ENCODE data around the gene SCAMP5.

Gene SCAMP5

GRCh38 chr15:74967670-74968069, 27.7 kb upstream of the SCAMP5 start:
- no peak for TF ChIP-seq CTCF (IDR thresholded peaks at IDR 0.05; ENCODE audit: low read length)
- no peak for TF ChIP-seq EZH2 (optimal IDR thresholded peaks at IDR 0.05; ENCODE audit: low read depth, low read length)
- no peak for TF ChIP-seq EZH2phosphoT487 (IDR thresholded peaks at IDR 0.05; ENCODE audit: low read length)
- H3K36me3 ChIP-seq (replicated peaks; ENCODE audit: insufficient read depth, low read length), result no peaks in the 10 kb centered on the region
- no peak for DNase-seq
- H3K9me2 ChIP-seq (replicated peaks; ENCODE audit: insufficient read depth, low read length), result no peaks in the 10 kb centered on the region
- H3K27me3 ChIP-seq (replicated peaks; ENCODE audit: insufficient read depth, low read length), result no peaks in the 10 kb centered on the region
- no peaks in the 10 kb centered on the region for H4K20me1 ChIP-seq (ENCODE audit: insufficient read depth, low read length)
- H3K9me3 ChIP-seq (replicated peaks; ENCODE audit: insufficient read depth, low read length), result no peaks in the 10 kb centered on the region
- no peak overlapping the region for H3K4me3 ChIP-seq (ENCODE audit: low read length)
- peaks cover 7% of the 10 kb centered on the region; the same call in 1 of the 2 replicates for H3K4me1 ChIP-seq (ENCODE audit: low read length)
- no peak overlapping the region for H3K4me2 ChIP-seq (ENCODE audit: low read depth, low read length)
- no peaks in the 10 kb centered on the region for H3F3A ChIP-seq (ENCODE audit: insufficient read depth, low read length)
- no peak overlapping the region for H2AFZ ChIP-seq (ENCODE audit: low read length)
- H3K9ac ChIP-seq (ENCODE audit: low read length), result no peak overlapping the region
- no peaks in the 10 kb centered on the region for H3K79me2 ChIP-seq (ENCODE audit: low read length)
- H3K27ac ChIP-seq (ENCODE audit: low read length), result no peak overlapping the region

GRCh38 chr15:74976159-74976558, 19.2 kb upstream of the SCAMP5 start:
- no peak overlapping the region for H3K4me3 ChIP-seq (ENCODE audit: low read length)
- H3K27me3 ChIP-seq (replicated peaks; ENCODE audit: insufficient read depth, low read length), result no peaks in the 10 kb centered on the region
- no peak overlapping the region for H3K27ac ChIP-seq (ENCODE audit: low read length)
- TF ChIP-seq EZH2 (optimal IDR thresholded peaks at IDR 0.05; ENCODE audit: low read depth, low read length), result no peak
- TF ChIP-seq CTCF (IDR thresholded peaks at IDR 0.05; ENCODE audit: low read length), result peak; percentile 27
- TF ChIP-seq EZH2phosphoT487 (IDR thresholded peaks at IDR 0.05; ENCODE audit: low read length), result no peak
- no peaks in the 10 kb centered on the region for H3K9me3 ChIP-seq (replicated peaks; ENCODE audit: insufficient read depth, low read length)
- H3K4me2 ChIP-seq (ENCODE audit: low read depth, low read length), result no peak overlapping the region
- H4K20me1 ChIP-seq (ENCODE audit: insufficient read depth, low read length), result no peaks in the 10 kb centered on the region
- H3K9me2 ChIP-seq (replicated peaks; ENCODE audit: insufficient read depth, low read length), result no peaks in the 10 kb centered on the region
- no peak for DNase-seq
- no peak overlapping the region for H3K9ac ChIP-seq (ENCODE audit: low read length)
- no peaks in the 10 kb centered on the region for H3K79me2 ChIP-seq (ENCODE audit: low read length)
- no peaks in the 10 kb centered on the region for H3K36me3 ChIP-seq (replicated peaks; ENCODE audit: insufficient read depth, low read length)
- H2AFZ ChIP-seq (ENCODE audit: low read length), result no peak overlapping the region
- no peaks in the 10 kb centered on the region for H3K4me1 ChIP-seq (ENCODE audit: low read length)
- H3F3A ChIP-seq (ENCODE audit: insufficient read depth, low read length), result no peaks in the 10 kb centered on the region

- Histone ChIP-seq H3K27ac (ENCODE audit: low read length) (no peak overlapping the region), H3K27me3 (replicated peaks; ENCODE audit: insufficient read depth, low read length) (no peaks in the 10 kb centered on the region), H3K9ac (ENCODE audit: low read length) (no peak overlapping the region), H3K9me2 (replicated peaks; ENCODE audit: insufficient read depth, low read length) (no peaks in the 10 kb centered on the region), H3K4me1 (ENCODE audit: low read length) (no peaks in the 10 kb centered on the region), H3F3A (ENCODE audit: insufficient read depth, low read length) (no peaks in the 10 kb centered on the region), H3K9me3 (replicated peaks; ENCODE audit: insufficient read depth, low read length) (no peaks in the 10 kb centered on the region), H3K36me3 (replicated peaks; ENCODE audit: insufficient read depth, low read length) (no peaks in the 10 kb centered on the region), H3K79me2 (ENCODE audit: low read length) (no peaks in the 10 kb centered on the region), H3K4me3 (ENCODE audit: low read length) (no peak overlapping the region), H3K4me2 (ENCODE audit: low read depth, low read length) (no peak overlapping the region), H4K20me1 (ENCODE audit: insufficient read depth, low read length) (no peaks in the 10 kb centered on the region), H2AFZ (ENCODE audit: low read length) (no peak overlapping the region)
- TF ChIP-seq EZH2 (optimal IDR thresholded peaks at IDR 0.05; ENCODE audit: low read depth, low read length), result no peak
- TF ChIP-seq EZH2phosphoT487 (IDR thresholded peaks at IDR 0.05; ENCODE audit: low read length), result no peak
- TF ChIP-seq CTCF (IDR thresholded peaks at IDR 0.05; ENCODE audit: low read length), result no peak
- DNase-seq, result no peak
Measured at GRCh38 chr15:74977599-74977998, 17.8 kb upstream of the SCAMP5 start.
